Mesendoderm (in vitro differentiated cells): Measurements from ENCODE around the gene C10orf95.
A peak's percentile ranks its signal among the peaks of the same experiment; 100 is the strongest.

Source experiments
- DNase-seq: peaks from one replicate; pipeline ENCODE4 v3.0.0; 2013
- H2AK5ac ChIP-seq: 2 replicates; pipeline ENCODE4 v1.6.1; 2013; ENCODE audit warnings: low read length, inconsistent platforms
- H2BK120ac ChIP-seq: 2 replicates; pipeline ENCODE4 v1.6.1; 2013; ENCODE audit warnings: low read depth, mild to moderate bottlenecking, low read length, moderate library complexity, mixed read lengths
- H2BK15ac ChIP-seq: replicated peaks from 2 replicates; pipeline ENCODE4 v1.6.1; 2013; ENCODE audit warnings: low read depth, mild to moderate bottlenecking, moderate library complexity
- H2BK5ac ChIP-seq: 2 replicates; pipeline ENCODE4 v1.6.1; 2013; ENCODE audit warnings: low read length, inconsistent platforms
- H3K18ac ChIP-seq: 2 replicates; pipeline ENCODE4 v1.6.1; 2013; ENCODE audit warnings: mild to moderate bottlenecking, low read length, mixed read lengths
- H3K23ac ChIP-seq: one replicate; pipeline ENCODE4 v1.6.1; 2013; ENCODE audit warnings: low read length
- H3K27ac ChIP-seq: 2 replicates; pipeline ENCODE4 v1.5.1; 2013; ENCODE audit warnings: low read depth, mild to moderate bottlenecking, inconsistent platforms, low read length, moderate library complexity
- H3K27me3 ChIP-seq: 2 replicates; pipeline ENCODE4 v1.6.1; 2013; ENCODE audit warnings: low read length, control low read depth, mild to moderate bottlenecking, inconsistent platforms; ENCODE audit not compliant: insufficient read depth, poor library complexity
- H3K36me3 ChIP-seq: 2 replicates; pipeline ENCODE4 v1.6.1; 2013; ENCODE audit warnings: low read length, inconsistent platforms; ENCODE audit not compliant: control insufficient read depth, insufficient read depth
- H3K4ac ChIP-seq: one replicate; pipeline ENCODE4 v1.6.1; 2013; ENCODE audit warnings: low read depth, mild to moderate bottlenecking, low read length, moderate library complexity
- H3K4me1 ChIP-seq: 2 replicates; pipeline ENCODE4 v1.6.1; 2013; ENCODE audit warnings: low read depth, low read length, inconsistent platforms; ENCODE audit not compliant: control insufficient read depth
- H3K4me2 ChIP-seq: 2 replicates; pipeline ENCODE4 v1.6.1; 2013; ENCODE audit warnings: low read length
- H3K4me3 ChIP-seq: 2 replicates; pipeline ENCODE4 v1.5.1; 2013; ENCODE audit warnings: mild to moderate bottlenecking, low read length
- H3K56ac ChIP-seq: one replicate; pipeline ENCODE4 v1.6.1; 2013; ENCODE audit warnings: low read length
- H3K79me1 ChIP-seq: 2 replicates; pipeline ENCODE4 v1.6.1; 2013; ENCODE audit warnings: low read length, inconsistent platforms
- H3K79me2 ChIP-seq: 2 replicates; pipeline ENCODE4 v1.6.1; 2013; ENCODE audit warnings: mild to moderate bottlenecking, low read length; ENCODE audit not compliant: control insufficient read depth, insufficient read depth
- H3K9ac ChIP-seq: 2 replicates; pipeline ENCODE4 v1.6.1; 2013; ENCODE audit warnings: low read length, inconsistent platforms
- H4K5ac ChIP-seq: one replicate; pipeline ENCODE4 v1.6.1; 2013; ENCODE audit warnings: low read length
- H4K8ac ChIP-seq: one replicate; pipeline ENCODE4 v1.6.1; 2013; ENCODE audit warnings: low read depth, mild to moderate bottlenecking, control low read depth, low read length, moderate library complexity
- WGBS: extraction: QIAGEN DNeasy Blood & Tissue Kit; methylation state at CpG from one replicate; pipeline ENCODE4 v1.1.7; 2013; ENCODE audit warnings: low lambda C conversion rate, missing lambda C conversion rate; ENCODE audit not compliant: insufficient coverage; ENCODE audit errors: extremely low coverage; 5-methylcytosine and 5-hydroxymethylcytosine counted together

C10orf95 gene

DNA sequence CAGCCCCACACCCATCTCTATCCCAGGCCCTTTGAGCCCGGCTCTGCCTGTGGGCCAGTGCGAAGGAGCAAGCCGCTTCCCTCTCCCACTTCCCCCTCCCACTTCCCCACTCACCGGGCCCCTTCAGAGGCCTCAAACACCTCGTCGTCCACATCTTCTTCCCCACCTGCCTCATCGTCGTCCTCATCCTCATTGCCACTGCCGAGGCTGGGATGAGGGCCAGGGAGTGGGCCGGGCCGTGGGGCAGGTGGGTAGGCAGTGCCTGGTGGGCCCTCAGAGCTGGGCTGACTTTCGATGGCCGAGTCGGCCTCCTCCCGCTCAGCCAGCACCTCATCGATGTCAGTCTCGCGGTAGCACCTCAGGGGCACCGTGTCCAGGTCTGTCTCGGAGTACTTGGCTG is 36.6 kb downstream of the C10orf95 start:
- Histone ChIP-seq H3K56ac (no peak overlapping the region), H2BK5ac (no peak overlapping the region), H2AK5ac (no peak overlapping the region), H3K36me3 (no peaks in the 10 kb centered on the region), H3K4me3 (no peak overlapping the region), H3K27me3 (peaks cover 13% of the 10 kb centered on the region), H3K27ac (no peak overlapping the region), H4K5ac (no peak overlapping the region), H3K4ac (no peak overlapping the region), H3K4me1 (peaks cover 1% of the 10 kb centered on the region), H3K23ac (no peak overlapping the region), H3K79me1 (no peaks in the 10 kb centered on the region), H3K9ac (no peak overlapping the region), H3K18ac (no peak overlapping the region), H2BK15ac (no peak overlapping the region), H2BK120ac (no peak overlapping the region), H3K79me2 (no peaks in the 10 kb centered on the region), H3K4me2 (no peak overlapping the region), H4K8ac (no peak overlapping the region)
- no CpG with 5 or more reads among the region's 20 CpGs for WGBS
- no peak for DNase-seq

DNA sequence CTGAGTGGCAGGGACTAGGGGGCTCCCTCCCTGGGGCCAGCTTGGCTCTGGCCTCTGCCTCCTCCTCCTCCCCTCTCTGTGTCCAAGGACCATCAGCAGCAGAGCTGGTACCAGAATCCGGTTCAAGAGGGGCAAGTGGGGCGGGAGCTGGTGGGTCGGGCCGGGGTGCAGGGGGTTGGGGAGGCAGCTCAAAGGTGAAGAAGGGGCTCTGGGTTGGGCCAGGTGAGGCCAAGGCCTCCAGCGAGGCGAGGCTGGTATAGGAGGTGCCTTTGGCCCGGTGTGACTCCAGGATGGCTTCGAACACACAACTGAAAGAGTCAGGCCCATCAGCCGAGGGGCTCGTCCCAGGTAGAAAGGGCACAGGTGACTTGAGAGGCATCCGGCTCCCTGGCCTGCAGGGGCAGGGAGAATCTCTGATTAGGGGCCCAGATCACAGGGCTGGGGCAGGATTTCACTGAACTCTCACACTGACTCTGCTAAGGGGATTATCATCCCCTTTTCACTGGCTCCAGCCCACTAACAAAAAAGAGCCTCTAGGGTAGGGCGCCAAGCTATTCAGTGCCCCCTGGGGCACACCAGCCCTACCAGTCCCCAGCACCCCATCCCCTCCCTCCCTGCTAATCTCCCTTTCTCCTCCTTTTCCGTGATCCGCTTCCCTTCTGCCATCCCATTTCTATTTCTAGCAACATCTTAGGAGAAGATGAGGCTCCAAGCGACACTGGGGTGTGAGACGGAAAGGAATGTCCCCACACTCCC is 37.4 kb downstream of the C10orf95 start:
- H3K4me1 ChIP-seq, result peaks cover 1% of the 10 kb centered on the region
- no peak overlapping the region for H2BK15ac ChIP-seq
- no peak overlapping the region for H3K4me3 ChIP-seq
- no peak overlapping the region for H2BK120ac ChIP-seq
- no peak overlapping the region for H3K27ac ChIP-seq
- H3K79me2 ChIP-seq, result no peaks in the 10 kb centered on the region
- H2BK5ac ChIP-seq, result no peak overlapping the region
- H4K5ac ChIP-seq, result no peak overlapping the region
- H3K56ac ChIP-seq, result no peak overlapping the region
- H2AK5ac ChIP-seq, result no peak overlapping the region
- no CpG with 5 or more reads among the region's 16 CpGs for WGBS
- H3K27me3 ChIP-seq, result peaks cover 19% of the 10 kb centered on the region
- H3K79me1 ChIP-seq, result no peaks in the 10 kb centered on the region
- no peak overlapping the region for H3K18ac ChIP-seq
- H3K4me2 ChIP-seq, result no peak overlapping the region
- no peak for DNase-seq
- no peak overlapping the region for H4K8ac ChIP-seq
- no peak overlapping the region for H3K9ac ChIP-seq
- H3K23ac ChIP-seq, result no peak overlapping the region
- H3K36me3 ChIP-seq, result no peaks in the 10 kb centered on the region
- no peak overlapping the region for H3K4ac ChIP-seq

DNA sequence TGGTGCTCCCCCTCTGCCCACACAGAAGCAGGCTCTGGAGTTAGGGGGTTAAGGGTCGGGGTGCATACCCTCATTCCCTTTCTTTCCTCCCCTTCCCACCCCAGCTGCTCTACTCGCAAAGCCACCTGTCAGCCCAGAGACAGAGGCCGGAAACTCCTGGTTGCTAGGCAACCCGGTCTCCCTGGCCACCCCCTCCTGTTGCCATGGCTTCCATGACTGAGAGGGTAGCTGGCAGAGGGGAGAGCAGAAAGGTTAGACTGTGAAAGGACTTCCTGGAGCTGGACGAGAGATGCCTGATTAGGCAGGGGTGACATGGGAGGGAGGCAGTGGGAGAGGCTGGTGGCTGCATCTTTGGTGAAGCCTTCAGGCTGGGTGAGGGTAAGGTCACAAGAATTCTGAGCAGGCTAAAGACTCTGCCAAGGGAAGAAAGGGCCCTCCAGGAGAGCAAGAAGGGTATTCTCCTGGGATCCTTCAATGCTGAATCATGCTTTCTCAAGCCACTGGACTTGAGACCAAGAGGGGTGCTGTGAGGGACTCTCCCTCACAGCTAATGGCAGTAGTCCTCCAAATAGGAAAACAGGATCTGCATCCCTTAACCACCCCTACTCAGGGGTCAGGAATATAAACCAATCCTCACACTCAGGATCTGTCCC is 38.2 kb downstream of the C10orf95 start:
- H3K4me2 ChIP-seq, result no peak overlapping the region
- H3K4me1 ChIP-seq, result no peaks in the 10 kb centered on the region
- no peak overlapping the region for H4K5ac ChIP-seq
- H4K8ac ChIP-seq, result no peak overlapping the region
- H2AK5ac ChIP-seq, result no peak overlapping the region
- no peaks in the 10 kb centered on the region for H3K79me2 ChIP-seq
- no peaks in the 10 kb centered on the region for H3K79me1 ChIP-seq
- H3K23ac ChIP-seq, result no peak overlapping the region
- H3K9ac ChIP-seq, result no peak overlapping the region
- H2BK15ac ChIP-seq, result no peak overlapping the region
- H3K18ac ChIP-seq, result no peak overlapping the region
- H3K4ac ChIP-seq, result no peak overlapping the region
- H2BK120ac ChIP-seq, result no peak overlapping the region
- no peak overlapping the region for H3K27ac ChIP-seq
- H3K56ac ChIP-seq, result no peak overlapping the region
- H2BK5ac ChIP-seq, result no peak overlapping the region
- WGBS, result no CpG with 5 or more reads among the region's 5 CpGs
- no peaks in the 10 kb centered on the region for H3K36me3 ChIP-seq
- H3K27me3 ChIP-seq, result peaks cover 25% of the 10 kb centered on the region
- DNase-seq, result peak; percentile 67
- no peak overlapping the region for H3K4me3 ChIP-seq

DNA sequence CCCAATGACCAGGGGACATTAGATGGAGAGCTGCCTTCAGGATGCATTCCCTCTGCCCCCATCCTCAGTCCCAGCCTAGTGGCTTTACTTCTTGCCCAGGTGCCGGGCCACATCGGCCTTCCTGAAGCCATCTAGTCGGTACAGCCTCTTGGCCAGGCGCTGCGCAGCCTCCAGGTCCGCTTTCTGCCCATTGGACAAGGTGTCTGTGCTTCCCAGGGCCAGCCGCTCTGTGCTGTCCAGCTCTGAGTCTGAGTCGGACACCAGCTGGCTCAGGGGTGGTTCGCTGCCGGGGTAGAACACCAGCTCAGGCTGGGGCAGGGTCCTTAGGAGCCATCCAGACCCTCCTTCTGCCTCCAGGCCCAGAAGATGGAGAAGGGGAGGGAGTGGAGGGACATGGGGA is 39.0 kb downstream of the C10orf95 start:
- Histone ChIP-seq H3K27ac (no peak overlapping the region), H4K5ac (no peak overlapping the region), H2BK15ac (no peak overlapping the region), H3K79me1 (no peaks in the 10 kb centered on the region), H3K23ac (no peak overlapping the region), H3K4me1 (no peaks in the 10 kb centered on the region), H2BK120ac (no peak overlapping the region), H2BK5ac (no peak overlapping the region), H3K79me2 (no peaks in the 10 kb centered on the region), H3K4me2 (no peak overlapping the region), H3K56ac (no peak overlapping the region), H3K36me3 (no peaks in the 10 kb centered on the region), H3K9ac (no peak overlapping the region), H2AK5ac (no peak overlapping the region), H3K18ac (no peak overlapping the region), H3K4ac (no peak overlapping the region), H4K8ac (no peak overlapping the region), H3K4me3 (no peak overlapping the region), H3K27me3 (peaks cover 32% of the 10 kb centered on the region)
- DNase-seq, result no peak
- WGBS, result no CpG with 5 or more reads among the region's 10 CpGs

DNA sequence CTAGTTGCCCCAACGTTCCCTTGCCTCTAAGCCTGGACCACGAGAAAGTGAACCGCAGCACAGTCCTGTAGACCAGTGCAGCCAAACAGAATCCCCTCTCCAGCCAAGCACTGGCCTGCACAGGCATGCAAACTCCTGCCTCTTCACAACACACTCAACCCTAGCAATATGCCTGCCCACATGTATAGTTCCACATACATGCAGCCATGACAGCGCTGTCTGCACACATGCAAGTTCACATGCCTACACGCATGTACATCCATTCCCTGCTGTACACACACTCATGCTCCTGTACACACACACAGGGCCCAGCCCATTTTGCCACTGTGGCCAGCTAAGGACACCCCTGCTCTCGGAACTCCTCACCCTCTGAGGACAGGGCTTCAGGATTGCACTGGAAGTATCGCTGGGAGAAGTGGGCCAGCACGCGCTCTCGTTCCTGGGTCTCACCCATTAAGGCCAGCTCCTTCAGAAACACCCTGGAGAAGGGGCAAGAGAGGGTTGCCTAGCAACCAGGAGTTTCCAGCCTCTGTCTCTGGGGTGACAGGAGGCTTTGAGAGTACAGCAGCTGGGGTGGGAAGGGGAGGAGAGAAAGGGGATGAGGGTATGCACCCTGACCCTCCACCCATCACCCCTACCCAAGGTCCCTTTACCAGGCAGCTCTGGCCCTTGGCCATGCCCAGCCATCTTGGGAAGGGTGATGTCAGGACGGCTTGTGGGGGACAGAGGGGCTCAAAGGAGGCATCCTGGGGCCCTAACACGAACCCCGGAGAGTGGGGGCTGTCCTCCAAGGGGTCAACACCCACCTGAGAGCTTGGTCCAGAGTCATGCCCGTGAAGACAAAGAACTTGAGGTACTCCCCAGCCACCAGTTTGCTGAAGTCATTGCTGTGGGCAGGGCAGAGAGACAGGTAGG is 39.7 kb downstream of the C10orf95 start:
- Histone ChIP-seq H2BK120ac (no peak overlapping the region), H3K27me3 (peaks cover 32% of the 10 kb centered on the region), H3K27ac (no peak overlapping the region), H3K4ac (no peak overlapping the region), H3K4me3 (no peak overlapping the region), H3K79me1 (no peaks in the 10 kb centered on the region), H4K8ac (no peak overlapping the region), H3K36me3 (no peaks in the 10 kb centered on the region), H2AK5ac (no peak overlapping the region), H2BK5ac (no peak overlapping the region), H3K23ac (peak overlapping the region; percentile 24), H3K4me1 (no peaks in the 10 kb centered on the region), H3K4me2 (no peak overlapping the region), H3K9ac (no peak overlapping the region), H4K5ac (no peak overlapping the region), H3K18ac (no peak overlapping the region), H2BK15ac (no peak overlapping the region), H3K56ac (no peak overlapping the region), H3K79me2 (no peaks in the 10 kb centered on the region)
- DNase-seq, result no peak
- no CpG with 5 or more reads among the region's 14 CpGs for WGBS
